ENCODE measurements around the gene GRIA3.
"Not testable (repeated sequence)": the region's sequence is repeated elsewhere in the genome, so short reads cannot be mapped to it uniquely, and the experiment has no call there.

Gene GRIA3

GRCh38 chrX:123361371-123361770 lies 177.3 kb downstream of the GRIA3 start:
- DNase-seq, result no peak

GRCh38 chrX:123386196-123386595 lies 202.1 kb downstream of the GRIA3 start:
- not testable (repeated sequence) for DNase-seq

- no peak for DNase-seq
Measured at GRCh38 chrX:123392921-123393320, 208.8 kb downstream of the GRIA3 start.

- no peak for DNase-seq
Measured at GRCh38 chrX:123399709-123400108, 215.6 kb downstream of the GRIA3 start.

- no peak for DNase-seq
Measured at GRCh38 chrX:123405231-123405630, 221.2 kb downstream of the GRIA3 start.

GRCh38 chrX:123408821-123409737 lies 225.0 kb downstream of the GRIA3 start:
- no peak for DNase-seq

GRCh38 chrX:123422875-123423274 lies 238.8 kb downstream of the GRIA3 start:
- DNase-seq, result no peak

- no peak for DNase-seq
Measured at GRCh38 chrX:123424546-123424945, 240.5 kb downstream of the GRIA3 start.

GRCh38 chrX:123425471-123425870 lies 241.4 kb downstream of the GRIA3 start:
- DNase-seq, result no peak

GRCh38 chrX:123425904-123426303 lies 241.8 kb downstream of the GRIA3 start:
- DNase-seq, result no peak

- DNase-seq, result no peak
Measured at GRCh38 chrX:123432361-123433150, 248.5 kb downstream of the GRIA3 start.

GRCh38 chrX:123436512-123437136 lies 252.5 kb downstream of the GRIA3 start:
- no peak for DNase-seq

- DNase-seq, result not testable (repeated sequence)
Measured at GRCh38 chrX:123439926-123440325, 255.8 kb downstream of the GRIA3 start.

- no peak for DNase-seq
Measured at GRCh38 chrX:123442764-123443163, 258.7 kb downstream of the GRIA3 start.

GRCh38 chrX:123447506-123447905 lies 263.4 kb downstream of the GRIA3 start:
- no peak for DNase-seq

GRCh38 chrX:123449335-123449734 lies 265.3 kb downstream of the GRIA3 start:
- DNase-seq, result no peak

GRCh38 chrX:123450222-123450621 lies 266.1 kb downstream of the GRIA3 start:
- no peak for DNase-seq

- DNase-seq, result no peak
Measured at GRCh38 chrX:123454712-123455431, 270.8 kb downstream of the GRIA3 start.

- no peak for DNase-seq
Measured at GRCh38 chrX:123455693-123456092, 271.6 kb downstream of the GRIA3 start.

- DNase-seq, result no peak
Measured at GRCh38 chrX:123464709-123465108, 280.6 kb downstream of the GRIA3 start.

- no peak for DNase-seq
Measured at GRCh38 chrX:123468481-123468880, 284.4 kb downstream of the GRIA3 start.

- no peak for DNase-seq
Measured at GRCh38 chrX:123475068-123475724, 291.1 kb downstream of the GRIA3 start.
